Ovary (tissue), 9 donors: ENCODE measurements around the gene C21orf58. TPM values are rescaled to one million over a fixed set of nuclear protein-coding genes. Genes with fewer than 3 reads are reported as not detected.

Experiments
- DNase-seq, 5 donors: peaks; one replicate each; pipeline ENCODE4 v3.0.0-alpha.2; 2019 to 2020
- H3K27ac ChIP-seq, 2 donors: fragments of 200-600 bp; one replicate each; pipeline versions ENCODE4 v1.5.1 to v1.8.0; 2019 to 2022
- H3K27me3 ChIP-seq: fragments of 200-600 bp; one replicate; pipeline ENCODE4 v1.8.0; 2022
- H3K36me3 ChIP-seq: fragments of 200-600 bp; sonication (generic); one replicate; pipeline ENCODE4 v1.5.1; 2019
- H3K4me1 ChIP-seq: one replicate; pipeline ENCODE4 v1.8.1; 2013; ENCODE audit warnings: mild to moderate bottlenecking, moderate library complexity; ENCODE audit not compliant: insufficient read depth
- H3K4me3 ChIP-seq: fragments of 200-600 bp; sonication (generic); one replicate; pipeline ENCODE4 v1.5.1; 2017
- H3K9me3 ChIP-seq, 2 donors: fragments of 200-600 bp in 1 of 2; sonication (generic) in 1 of 2; one replicate each; pipeline versions ENCODE4 v1.5.1 to v1.8.1; 2013 to 2019; ENCODE audit warnings: mild to moderate bottlenecking in 1 of 2, moderate library complexity in 1 of 2
- EP300 ChIP-seq: sonication (generic); formaldehyde crosslinking; IDR thresholded peaks from one replicate; pipeline ENCODE4 v1.6.1; 2017; ENCODE audit warnings: antibody characterized with exemption
- POLR2A ChIP-seq: fragments of 450-650 bp; IDR thresholded peaks from one replicate; pipeline ENCODE4 v1.6.1; 2017; ENCODE audit warnings: antibody characterized with exemption, mild to moderate bottlenecking, moderate library complexity
- WGBS, 3 donors: extraction: QIAGEN DNeasy Blood & Tissue Kit in 1 of 3; methylation state at CpG; one replicate each; pipeline versions ENCODE4 v1.1.5 to v1.1.7; 2013 to 2017; 5-methylcytosine and 5-hydroxymethylcytosine counted together
- intact Hi-C, 4 donors: fragments of 100-400 bp; cut with DNase I; formaldehyde crosslinking; loops; one replicate each; pipeline versions ENCODE4 v1.11.0 to v1.15.1; 2022 to 2023
- polyA plus RNA-seq, 2 donors: library from polyadenylated mRNA; stranded (reverse); fragments of 200-250 nt in 1 of 2; fragments of 350-450 nt in 1 of 2; fragmentation: Illumina TruSeq in 1 of 2; extraction: RNeasy Lipid Tissue Mini Kit (QIAGEN cat#74804) in 1 of 2; gene quantifications; one replicate each; pipeline ENCODE4 v1.2.3, GENCODE V29; 2013 to 2014
- total RNA-seq, 7 donors: library from RNA; depleted of rRNA in 2 of 7; stranded (reverse); fragments of >200 nt in 2 of 7; fragmentation: NEBNext Ultra II Directional in 3 of 7; extraction: Animal tissue kit (Norgen Biotek cat#: 25700) in 3 of 7; gene quantifications; one replicate each; pipeline versions ENCODE4 v1.1.0 to v1.2.4, GENCODE V29; 2016 to 2023
- TF ChIP-seq, protein P1 (sequence below), 3 donors: fragments of 450-650 bp in 2 of 3; fragments of 200-600 bp in 1 of 3; IDR thresholded peaks; one replicate each; pipeline versions ENCODE4 v1.5.1 to v1.8.0; 2016 to 2022; ENCODE audit warnings: antibody characterized with exemption in 3 of 3, mild to moderate bottlenecking in 1 of 3
- donor health status: DM: no; HTN: no; CAD: no; lungs with moderate emphysema.
- donor health status: DM: no; HTN: no; CAD: no.
- donor health status: Bipolar disorder and iron deficiency.
- donor health status: DM: yes; HTN: yes; CAD: no.
- donor health status: DM: no; HTN: no; CAD: no.
- donor health status: DM: yes; HTN: yes; CAD: no.

Gene C21orf58
- total and polyA plus RNA-seq, 9 donors: 0.63 to 26.8 (median 2.3) TPM

DNA sequence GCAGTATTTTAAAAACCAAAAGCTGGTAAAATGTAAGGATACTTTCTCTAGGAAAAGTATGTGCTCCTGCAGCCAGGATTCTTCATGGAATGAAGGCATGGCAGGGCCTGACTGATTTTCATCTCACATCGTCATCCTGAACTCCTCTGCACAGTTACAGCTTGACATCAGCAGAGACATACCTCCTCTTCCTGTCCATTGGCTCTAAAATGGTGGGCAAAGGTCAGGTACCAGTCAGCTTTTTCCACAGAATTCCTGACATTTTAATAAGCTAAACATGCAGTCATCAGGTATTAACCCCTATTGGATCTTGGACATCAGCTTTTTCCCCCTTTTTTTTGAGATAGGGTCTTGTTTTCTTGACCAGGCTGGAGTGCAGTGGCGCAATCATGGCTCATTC lies 6.1 kb upstream of the C21orf58 start:
- Histone ChIP-seq H3K4me1 (peaks cover 3% of the 10 kb centered on the region), H3K27ac (no peak overlapping the region), H3K4me3 (no peak overlapping the region), H3K36me3 (no peaks in the 10 kb centered on the region), H3K27me3 (no peaks in the 10 kb centered on the region), H3K9me3 (no peaks in the 10 kb centered on the region)
- intact Hi-C loops: no loop called here
- TF ChIP-seq POLR2A (no peak), EP300 (no peak)
- TF ChIP-seq, protein P1, sequence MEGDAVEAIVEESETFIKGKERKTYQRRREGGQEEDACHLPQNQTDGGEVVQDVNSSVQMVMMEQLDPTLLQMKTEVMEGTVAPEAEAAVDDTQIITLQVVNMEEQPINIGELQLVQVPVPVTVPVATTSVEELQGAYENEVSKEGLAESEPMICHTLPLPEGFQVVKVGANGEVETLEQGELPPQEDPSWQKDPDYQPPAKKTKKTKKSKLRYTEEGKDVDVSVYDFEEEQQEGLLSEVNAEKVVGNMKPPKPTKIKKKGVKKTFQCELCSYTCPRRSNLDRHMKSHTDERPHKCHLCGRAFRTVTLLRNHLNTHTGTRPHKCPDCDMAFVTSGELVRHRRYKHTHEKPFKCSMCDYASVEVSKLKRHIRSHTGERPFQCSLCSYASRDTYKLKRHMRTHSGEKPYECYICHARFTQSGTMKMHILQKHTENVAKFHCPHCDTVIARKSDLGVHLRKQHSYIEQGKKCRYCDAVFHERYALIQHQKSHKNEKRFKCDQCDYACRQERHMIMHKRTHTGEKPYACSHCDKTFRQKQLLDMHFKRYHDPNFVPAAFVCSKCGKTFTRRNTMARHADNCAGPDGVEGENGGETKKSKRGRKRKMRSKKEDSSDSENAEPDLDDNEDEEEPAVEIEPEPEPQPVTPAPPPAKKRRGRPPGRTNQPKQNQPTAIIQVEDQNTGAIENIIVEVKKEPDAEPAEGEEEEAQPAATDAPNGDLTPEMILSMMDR (IDR thresholded peaks at IDR 0.05): no peak
- no peak for DNase-seq
- 91 to 92% (median 92%) methylated on average over 2 of the region's 2 CpGs for WGBS, 3 donors

DNA sequence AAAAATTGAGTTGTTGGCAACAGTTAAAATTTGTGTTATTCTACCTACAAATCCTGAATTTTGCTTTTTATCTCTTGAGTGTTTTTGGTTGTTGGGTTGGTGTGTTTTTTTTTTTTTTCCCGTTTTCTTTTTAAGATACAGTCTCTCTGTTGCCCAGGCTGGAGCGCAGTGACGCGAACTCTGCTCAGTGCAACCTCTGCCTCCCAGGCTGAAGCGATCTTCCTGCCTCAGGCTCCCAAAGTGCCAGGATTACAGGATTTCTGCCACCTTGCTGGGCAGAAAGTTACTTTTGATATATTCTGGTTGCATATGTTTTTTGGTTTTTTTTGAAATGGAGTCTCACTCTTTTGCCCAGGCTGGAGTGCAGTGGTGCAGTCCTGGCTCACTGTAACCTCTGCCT lies 4.5 kb upstream of the C21orf58 start:
- no peak overlapping the region for H3K27ac ChIP-seq
- TF ChIP-seq EP300 (no peak), POLR2A (no peak)
- TF ChIP-seq, protein P1 (IDR thresholded peaks at IDR 0.05): no peak
- no peak overlapping the region for H3K4me3 ChIP-seq
- no peaks in the 10 kb centered on the region for H3K36me3 ChIP-seq
- no peaks in the 10 kb centered on the region for H3K9me3 ChIP-seq
- H3K4me1 ChIP-seq: peaks cover 3% of the 10 kb centered on the region
- WGBS, 3 donors: 79 to 85% (median 80%) methylated on average over 5 of the region's 5 CpGs
- H3K27me3 ChIP-seq: no peaks in the 10 kb centered on the region
- DNase-seq: no peak
- intact Hi-C loops: no loop called here

DNA sequence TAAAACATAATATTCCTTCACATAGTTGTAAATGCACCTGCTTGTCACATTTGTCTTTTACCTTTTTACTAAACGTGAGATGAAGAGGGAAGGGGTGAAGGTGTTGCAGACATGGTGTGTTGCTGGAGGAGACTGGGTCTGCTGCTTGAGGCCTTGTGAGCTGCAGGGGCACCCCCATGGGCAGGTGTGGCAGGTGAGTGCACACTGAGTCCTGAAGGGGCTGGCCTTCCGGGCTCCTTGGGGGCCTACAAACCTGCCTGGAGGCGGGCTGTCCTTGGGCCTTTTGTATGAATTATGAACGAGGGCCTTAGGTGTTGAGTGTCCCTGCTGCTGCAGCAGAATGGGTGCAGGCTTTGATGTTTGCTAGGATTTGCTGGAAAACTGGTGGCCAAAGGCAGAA lies 4.0 kb upstream of the C21orf58 start:
- no peak overlapping the region for H3K4me3 ChIP-seq
- no peaks in the 10 kb centered on the region for H3K27me3 ChIP-seq
- H3K4me1 ChIP-seq: peaks cover 4% of the 10 kb centered on the region
- TF ChIP-seq POLR2A (no peak), EP300 (no peak)
- TF ChIP-seq, protein P1 (IDR thresholded peaks at IDR 0.05): no peak
- intact Hi-C loops: no loop called here
- DNase-seq: no peak
- H3K36me3 ChIP-seq: no peaks in the 10 kb centered on the region
- WGBS, 3 donors: 87 to 93% (median 91%) methylated on average over 4 of the region's 4 CpGs
- no peak overlapping the region for H3K27ac ChIP-seq
- H3K9me3 ChIP-seq: no peaks in the 10 kb centered on the region

DNA sequence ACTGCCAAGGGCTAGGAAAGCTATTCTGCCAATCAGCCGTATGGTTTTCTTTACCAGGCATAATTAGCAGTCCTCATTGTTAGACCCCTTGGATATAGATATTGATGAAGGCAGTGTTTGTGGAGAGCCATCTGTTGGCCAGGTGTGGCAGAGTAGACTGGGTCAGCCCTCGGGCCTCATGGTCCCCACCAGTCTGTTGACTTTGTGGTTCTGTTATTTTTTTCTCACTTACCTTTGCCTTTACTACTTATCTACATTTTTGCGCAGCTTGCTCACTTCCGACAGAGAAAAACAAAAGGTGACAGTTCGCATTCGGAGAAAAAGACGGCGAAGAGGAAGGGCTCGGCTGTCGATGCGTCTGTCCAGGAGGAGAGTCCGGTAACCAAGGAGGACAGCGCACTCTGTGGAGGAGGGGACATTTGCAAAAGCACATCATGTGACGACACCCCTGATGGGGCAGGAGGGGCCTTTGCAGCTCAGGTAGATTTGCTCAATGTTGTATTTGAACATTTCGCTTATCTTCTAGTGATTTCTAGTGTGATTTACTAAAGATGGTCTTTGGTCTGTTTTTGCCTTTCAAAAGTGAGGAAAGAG lies 2.5 kb upstream of the C21orf58 start:
- no peak for TF ChIP-seq POLR2A
- TF ChIP-seq, protein P1 (IDR thresholded peaks at IDR 0.05): no peak
- 95 to 96% (median 95%) methylated on average over 15 of the region's 15 CpGs for WGBS, 3 donors
- intact Hi-C loops: no loop called here
- Histone ChIP-seq H3K27me3 (no peaks in the 10 kb centered on the region), H3K4me3 (no peak overlapping the region), H3K36me3 (no peaks in the 10 kb centered on the region), H3K27ac (no peak overlapping the region), H3K4me1 (peaks cover 11% of the 10 kb centered on the region), H3K9me3 (no peaks in the 10 kb centered on the region)
- DNase-seq: no peak
